Prostate gland (tissue), 2 donors: ENCODE results near the gene ZNF20. TPM values are rescaled to one million over a fixed set of nuclear protein-coding genes. Genes with fewer than 3 reads are reported as not detected.

Experiments used
- DNase-seq: peaks from one replicate; pipeline ENCODE4 v3.0.0-alpha.2; 2019; ENCODE audit warnings: low spot score
- H3K27ac ChIP-seq, 2 donors: fragments of 200-600 bp; sonication (generic); 2 replicates each; pipeline ENCODE4 v1.5.1; 2017 to 2019
- H3K27me3 ChIP-seq: fragments of 200-600 bp; sonication (generic); replicated peaks from 2 replicates; pipeline ENCODE4 v1.5.1; 2019; ENCODE audit not compliant: insufficient read depth
- H3K36me3 ChIP-seq, 2 donors: fragments of 200-600 bp; sonication (generic); 1 replicate in 1 of 2; 2 replicates in 1 of 2; pipeline versions ENCODE4 v1.5.1 to v1.8.1; 2017 to 2019
- H3K4me1 ChIP-seq: fragments of 200-600 bp; sonication (generic); replicated peaks from 2 replicates; pipeline ENCODE4 v1.5.1; 2019
- H3K4me3 ChIP-seq, 2 donors: fragments of 200-600 bp; sonication (generic); 2 replicates each; pipeline ENCODE4 v1.5.1; 2017 to 2019
- H3K9me3 ChIP-seq: fragments of 200-600 bp; sonication (generic); 2 replicates; pipeline ENCODE4 v1.5.1; 2017
- CTCF ChIP-seq, 4 experiments: fragments of 200-600 bp in 2 of 4; fragments of 450-650 bp in 2 of 4; sonication (generic) in 2 of 4; IDR thresholded peaks; 1 replicate in 3 of 4; 2 replicates in 1 of 4; pipeline ENCODE4 v1.5.1; 2016 to 2019; ENCODE audit warnings: antibody characterized with exemption in 4 of 4, mild to moderate bottlenecking in 2 of 4, moderate library complexity in 2 of 4
- POLR2A ChIP-seq: fragments of 450-650 bp; IDR thresholded peaks from one replicate; pipeline ENCODE4 v1.6.1; 2016; ENCODE audit warnings: antibody characterized with exemption, mild to moderate bottlenecking
- POLR2AphosphoS5 ChIP-seq: sonication (generic); formaldehyde crosslinking; IDR thresholded peaks from one replicate; pipeline ENCODE4 v1.6.1; 2017; ENCODE audit warnings: antibody characterized with exemption
- WGBS: methylation state at CpG from one replicate; pipeline ENCODE4 v1.1.5; 2018; 5-methylcytosine and 5-hydroxymethylcytosine counted together
- intact Hi-C: fragments of 100-400 bp; cut with DNase I; formaldehyde crosslinking; loops from one replicate; pipeline ENCODE4 v1.14.2; 2022
- total RNA-seq, 2 donors: library from RNA; depleted of rRNA; stranded (reverse); fragments of >200 nt; gene quantifications; one replicate each; pipeline ENCODE4 v1.1.0, GENCODE V29; 2016

Gene ZNF20
- total RNA-seq, 2 donors from 2014 or later = 6.0 TPM; not detected in 1

GRCh38 chr19:12098040-12098439, 42.1 kb downstream of the ZNF20 start:
- H3K4me3 ChIP-seq = no peak overlapping the region
- no peak for DNase-seq

DNA sequence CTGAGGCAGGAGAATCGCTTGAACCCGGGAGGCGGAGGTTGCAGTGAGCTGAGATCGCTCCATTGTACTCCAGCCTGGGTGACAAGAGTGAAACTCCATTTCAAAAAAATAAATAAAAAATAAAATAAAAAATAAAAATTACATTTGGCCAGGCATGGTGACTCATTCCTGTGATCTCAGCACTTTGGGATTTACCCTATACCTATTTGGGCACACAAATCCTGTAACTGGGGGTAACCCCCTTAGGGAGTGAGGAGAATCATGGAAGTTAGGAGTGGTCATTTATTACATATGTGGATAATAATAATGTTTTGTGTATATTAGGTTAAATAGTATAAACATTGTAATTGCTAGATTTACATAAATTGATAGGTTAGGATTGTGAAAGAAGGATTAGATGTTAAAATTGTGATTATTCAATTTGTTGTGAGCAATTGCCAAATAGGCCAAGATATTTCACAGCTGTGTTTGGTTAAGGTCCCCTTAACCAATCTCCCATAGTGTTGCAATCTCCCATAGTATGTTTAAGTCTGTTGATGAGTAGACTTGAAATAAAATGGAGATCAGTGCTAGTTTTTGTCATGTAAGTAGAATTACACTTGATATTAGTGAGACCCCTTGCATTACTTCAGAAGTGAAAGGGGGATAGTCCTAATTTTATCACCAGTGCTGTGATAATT, 44.9 kb downstream of the ZNF20 start:
- 100% methylated on average over 4 of the region's 4 CpGs for WGBS

More at GRCh38 chr19:12098040-12098439, 42.1 kb downstream of the ZNF20 start:
- no peaks in the 10 kb centered on the region for H3K9me3 ChIP-seq
- intact Hi-C loops = no loop called here
- H3K27me3 ChIP-seq = no peaks in the 10 kb centered on the region
- no peak for TF ChIP-seq POLR2A
- no peak for TF ChIP-seq CTCF (IDR thresholded peaks at IDR 0.05)
- H3K4me1 ChIP-seq = no peaks in the 10 kb centered on the region
- 87% methylated on average over 9 of the region's 9 CpGs for WGBS
- no peak overlapping the region for H3K27ac ChIP-seq
- H3K36me3 ChIP-seq = no peaks in the 10 kb centered on the region

GRCh38 chr19:12093777-12094176, 46.4 kb downstream of the ZNF20 start:
- Histone ChIP-seq H3K36me3 (no peaks in the 10 kb centered on the region), H3K27me3 (no peaks in the 10 kb centered on the region), H3K4me1 (no peaks in the 10 kb centered on the region), H3K9me3 (no peaks in the 10 kb centered on the region), H3K27ac (no peak overlapping the region), H3K4me3 (no peak overlapping the region)
- DNase-seq = no peak
- 95% methylated on average over 3 of the region's 3 CpGs for WGBS
- TF ChIP-seq CTCF (IDR thresholded peaks at IDR 0.05) (no peak), POLR2A (no peak), POLR2AphosphoS5 (no peak)
- intact Hi-C loops = no loop called here

More for the DNA sequence above, 44.9 kb downstream of the ZNF20 start:
- no peaks in the 10 kb centered on the region for H3K4me1 ChIP-seq
- no peak overlapping the region for H3K27ac ChIP-seq
- H3K36me3 ChIP-seq = no peaks in the 10 kb centered on the region
- TF ChIP-seq CTCF (IDR thresholded peaks at IDR 0.05) (no peak), POLR2A (no peak), POLR2AphosphoS5 (no peak)
- DNase-seq = no peak
- H3K4me3 ChIP-seq = no peak overlapping the region
- H3K9me3 ChIP-seq = no peaks in the 10 kb centered on the region
- intact Hi-C loops = no loop called here
- H3K27me3 ChIP-seq = no peaks in the 10 kb centered on the region

- Histone ChIP-seq H3K4me1 (no peaks in the 10 kb centered on the region), H3K9me3 (no peaks in the 10 kb centered on the region), H3K36me3 (no peaks in the 10 kb centered on the region), H3K27ac (no peak overlapping the region), H3K4me3 (peak overlapping the region; percentile 41 to 43), H3K27me3 (no peaks in the 10 kb centered on the region)
- intact Hi-C loops = no loop called here
- TF ChIP-seq CTCF (IDR thresholded peaks at IDR 0.05) (no peak), POLR2AphosphoS5 (no peak), POLR2A (no peak)
- DNase-seq = no peak
- WGBS = 34% methylated on average over 10 of the region's 10 CpGs
Observed at GRCh38 chr19:12092956-12093355, 47.2 kb downstream of the ZNF20 start.
